Measurements from ENCODE around the gene WNT6.

WNT6 gene

DNA sequence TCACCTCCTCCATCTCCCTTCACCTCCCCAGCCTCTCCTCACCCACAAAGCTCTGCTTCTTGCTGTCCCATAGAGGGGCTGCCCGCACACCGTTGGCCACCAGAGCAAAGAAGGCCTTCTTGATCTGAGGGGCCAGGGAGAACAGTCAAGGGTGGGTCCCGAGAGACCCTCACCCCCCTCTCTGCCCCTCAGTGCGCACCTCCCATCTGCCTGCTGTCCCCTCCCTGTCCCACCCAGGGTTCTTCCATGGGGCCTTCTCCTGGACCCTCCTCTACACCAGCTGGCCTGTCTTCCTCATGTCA is 31.2 kb upstream of the WNT6 start:
- no peak for DNase-seq (ENCODE audit: low read depth in 2 of 2)
- no peak overlapping the region for H3K4me3 ChIP-seq (replicated peaks in 1 of 2; ENCODE audit: low read depth in 2 of 2, low read length in 2 of 2)
- TF ChIP-seq, protein P1, sequence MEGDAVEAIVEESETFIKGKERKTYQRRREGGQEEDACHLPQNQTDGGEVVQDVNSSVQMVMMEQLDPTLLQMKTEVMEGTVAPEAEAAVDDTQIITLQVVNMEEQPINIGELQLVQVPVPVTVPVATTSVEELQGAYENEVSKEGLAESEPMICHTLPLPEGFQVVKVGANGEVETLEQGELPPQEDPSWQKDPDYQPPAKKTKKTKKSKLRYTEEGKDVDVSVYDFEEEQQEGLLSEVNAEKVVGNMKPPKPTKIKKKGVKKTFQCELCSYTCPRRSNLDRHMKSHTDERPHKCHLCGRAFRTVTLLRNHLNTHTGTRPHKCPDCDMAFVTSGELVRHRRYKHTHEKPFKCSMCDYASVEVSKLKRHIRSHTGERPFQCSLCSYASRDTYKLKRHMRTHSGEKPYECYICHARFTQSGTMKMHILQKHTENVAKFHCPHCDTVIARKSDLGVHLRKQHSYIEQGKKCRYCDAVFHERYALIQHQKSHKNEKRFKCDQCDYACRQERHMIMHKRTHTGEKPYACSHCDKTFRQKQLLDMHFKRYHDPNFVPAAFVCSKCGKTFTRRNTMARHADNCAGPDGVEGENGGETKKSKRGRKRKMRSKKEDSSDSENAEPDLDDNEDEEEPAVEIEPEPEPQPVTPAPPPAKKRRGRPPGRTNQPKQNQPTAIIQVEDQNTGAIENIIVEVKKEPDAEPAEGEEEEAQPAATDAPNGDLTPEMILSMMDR (IDR thresholded peaks at IDR 0.05; ENCODE audit: low read depth, low read length) = no peak

DNA sequence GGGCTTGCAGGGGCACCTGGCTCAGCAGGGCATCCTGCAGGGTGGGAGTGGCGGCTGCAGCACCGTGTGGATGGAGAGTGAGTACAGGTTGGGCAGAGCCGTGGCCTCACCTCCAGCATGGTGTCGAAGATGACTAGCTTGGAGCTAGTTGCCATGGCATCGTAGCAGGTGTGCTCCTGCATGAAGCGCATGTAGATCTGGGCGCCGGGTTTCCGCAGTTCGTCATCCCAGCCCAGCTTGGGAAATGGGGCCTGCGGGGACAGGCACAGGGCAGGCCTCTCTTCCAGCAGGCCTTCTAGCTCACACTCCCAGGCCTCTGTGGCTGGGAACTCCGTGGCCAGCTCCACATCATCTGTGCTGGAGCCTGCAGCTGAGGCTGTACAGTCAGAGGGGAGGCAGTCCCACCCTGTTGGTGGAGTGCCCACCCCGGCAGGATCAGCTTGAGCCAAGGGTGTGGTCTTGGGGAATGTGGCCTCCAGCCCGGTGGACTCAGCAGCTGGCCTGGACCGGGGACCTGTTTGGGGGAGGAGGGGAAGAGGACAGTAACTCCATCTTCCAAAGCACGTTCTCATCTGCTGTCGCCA is 29.6 kb upstream of the WNT6 start:
- no peak overlapping the region for H3K4me3 ChIP-seq (replicated peaks in 1 of 2; ENCODE audit: low read depth in 2 of 2, low read length in 2 of 2)
- no peak for DNase-seq (ENCODE audit: low read depth in 2 of 2)
- TF ChIP-seq, protein P1 (IDR thresholded peaks at IDR 0.05; ENCODE audit: low read depth, low read length) = no peak

DNA sequence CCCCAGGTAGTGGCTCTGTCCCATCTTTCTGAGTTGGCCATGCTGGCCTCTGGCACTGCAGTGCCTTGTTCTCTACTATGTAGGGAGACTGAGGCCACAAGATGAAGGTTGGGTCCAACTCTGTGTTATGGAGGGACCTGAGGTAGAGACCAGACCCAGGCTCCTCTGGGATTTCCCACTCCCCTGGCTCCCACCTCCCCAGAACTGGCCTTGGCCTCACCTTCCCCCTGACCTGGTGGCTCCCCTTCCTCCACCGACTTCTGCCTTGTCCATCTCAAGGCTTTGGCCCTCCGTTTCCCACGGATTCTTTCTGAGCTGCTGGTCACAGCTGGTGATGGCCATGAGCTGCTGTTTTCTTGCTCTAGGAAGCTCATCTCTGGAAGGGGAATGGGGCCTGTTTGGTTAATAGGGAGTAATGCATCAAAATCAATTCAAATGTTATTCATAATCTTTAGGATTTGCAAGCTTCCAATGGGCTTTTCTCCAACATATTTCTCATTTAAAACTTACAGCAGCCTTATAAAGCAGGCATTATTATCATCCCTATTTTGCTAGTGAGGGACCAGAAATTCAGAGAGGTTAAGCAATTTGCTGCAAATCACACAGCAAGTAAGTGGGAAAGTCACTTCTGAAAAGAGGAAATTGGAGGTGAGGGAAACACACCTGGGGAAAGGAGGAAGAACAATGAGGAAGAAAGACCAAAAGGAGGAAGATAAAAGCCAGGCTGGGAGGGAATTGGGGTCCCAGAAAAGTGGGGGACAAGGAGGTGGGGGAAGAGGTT is 28.9 kb upstream of the WNT6 start:
- DNase-seq (ENCODE audit: low read depth in 2 of 2) = no peak
- TF ChIP-seq, protein P1 (IDR thresholded peaks at IDR 0.05; ENCODE audit: low read depth, low read length) = no peak
- no peak overlapping the region for H3K4me3 ChIP-seq (replicated peaks in 1 of 2; ENCODE audit: low read depth in 2 of 2, low read length in 2 of 2)

DNA sequence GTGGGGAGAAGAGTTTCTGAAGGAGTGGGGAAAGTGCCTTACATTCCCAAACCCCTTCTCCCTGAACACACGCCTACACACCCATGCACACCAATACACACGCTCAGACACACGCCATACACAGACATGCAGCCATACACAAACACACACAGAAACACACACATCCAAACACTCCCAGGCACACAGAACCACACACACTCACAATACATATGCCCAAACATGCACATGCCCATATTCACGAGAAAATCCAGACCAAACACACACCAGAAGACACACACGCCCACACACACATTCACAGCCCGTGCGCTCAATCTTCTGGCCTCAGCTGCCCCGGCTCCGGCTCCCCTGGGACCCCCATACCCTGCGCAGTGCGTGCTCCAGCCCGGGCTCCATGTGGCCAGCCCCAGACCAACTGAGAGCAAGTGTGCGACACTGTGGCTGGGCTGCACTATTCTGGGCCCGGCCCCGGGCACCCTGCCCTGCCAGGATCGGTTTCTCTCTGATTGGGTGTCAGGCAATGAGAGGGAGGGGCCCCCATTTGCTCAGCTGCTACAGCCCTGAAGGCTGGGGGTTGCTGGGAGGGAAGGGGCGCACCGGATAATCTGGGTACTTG is 28.1 kb upstream of the WNT6 start, which contains the start of gene PRKAG3:
TSS of gene PRKAG3 (minus strand) at position 426 of the 613 bp plus-strand sequence.
- H3K4me3 ChIP-seq (replicated peaks in 1 of 2; ENCODE audit: low read depth in 2 of 2, low read length in 2 of 2) = no peak within 1 kb of the TSS
- TF ChIP-seq, protein P1 (IDR thresholded peaks at IDR 0.05; ENCODE audit: low read depth, low read length) = no peak
- no peak for DNase-seq (ENCODE audit: low read depth in 2 of 2)

DNA sequence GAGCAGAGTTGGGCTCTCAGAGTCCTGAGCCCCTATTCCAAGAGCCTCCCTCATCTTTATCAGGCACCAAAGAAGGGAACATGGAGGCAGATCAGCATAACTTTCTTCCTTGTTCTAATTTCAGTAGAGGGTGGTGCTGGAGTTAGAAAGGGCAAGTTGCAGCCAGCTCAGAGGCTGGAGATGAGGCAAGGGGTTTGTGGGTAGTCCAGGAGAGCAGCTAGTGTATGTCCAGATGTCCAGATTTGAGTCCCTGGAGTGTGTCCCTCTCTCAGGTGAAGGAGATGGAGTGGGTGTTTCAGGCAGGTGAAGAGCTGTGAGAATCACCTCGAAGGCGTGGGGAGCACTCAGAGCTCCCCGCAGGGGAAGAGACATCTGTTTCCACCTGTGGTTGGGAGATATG is 27.5 kb upstream of the WNT6 start:
- DNase-seq (ENCODE audit: low read depth in 2 of 2) = no peak
- H3K4me3 ChIP-seq (replicated peaks in 1 of 2; ENCODE audit: low read depth in 2 of 2, low read length in 2 of 2) = no peak overlapping the region
- TF ChIP-seq, protein P1 (IDR thresholded peaks at IDR 0.05; ENCODE audit: low read depth, low read length) = no peak

DNA sequence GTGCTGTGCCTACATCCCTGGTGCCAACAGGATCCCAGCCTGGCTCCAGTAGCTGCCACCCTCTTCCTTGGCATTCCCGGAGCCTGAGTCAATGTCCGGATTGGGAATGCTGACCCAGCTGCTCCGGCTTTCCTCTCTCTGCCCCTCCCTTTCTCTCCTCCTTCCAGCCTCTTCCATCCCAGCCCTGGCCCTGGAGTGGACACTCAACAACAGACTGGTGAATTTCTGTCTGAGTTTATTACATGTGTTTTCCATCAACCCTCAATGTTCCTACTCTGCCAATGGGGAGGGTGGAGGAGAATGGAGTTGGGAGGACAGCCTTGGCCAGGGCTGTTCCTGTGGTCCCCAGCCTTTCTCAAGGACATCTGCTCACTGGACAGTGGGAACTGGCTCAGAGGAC is 27.1 kb upstream of the WNT6 start:
- DNase-seq (ENCODE audit: low read depth in 2 of 2) = peak in 1 of 2 donors; percentile 37
- no peak overlapping the region for H3K4me3 ChIP-seq (replicated peaks in 1 of 2; ENCODE audit: low read depth in 2 of 2, low read length in 2 of 2)
- TF ChIP-seq, protein P1 (IDR thresholded peaks at IDR 0.05; ENCODE audit: low read depth, low read length) = no peak

All from cardiac fibroblast (primary cell).